Mesenchymal stem cell (in vitro differentiated cells and primary cell): ENCODE measurements around the gene DPM2.

Experiments used
- DNase-seq: peaks from one replicate; pipeline ENCODE4 v3.0.0-alpha.2; 2013
- H2AFZ ChIP-seq: one replicate; pipeline ENCODE4 v1.6.1; 2013; ENCODE audit warnings: low read depth, mild to moderate bottlenecking, control low read depth, inconsistent platforms, low read length, moderate library complexity
- H2AK5ac ChIP-seq: 2 replicates; pipeline ENCODE4 v1.6.1; 2013; ENCODE audit warnings: low read length, moderate library complexity, mild to moderate bottlenecking, inconsistent platforms; ENCODE audit not compliant: severe bottlenecking
- H2BK120ac ChIP-seq: one replicate; pipeline ENCODE4 v1.6.1; 2013; ENCODE audit warnings: low read depth, mild to moderate bottlenecking, inconsistent platforms, low read length, moderate library complexity
- H2BK12ac ChIP-seq, 2 experiments: one replicate each; pipeline ENCODE4 v1.6.1; 2013; ENCODE audit warnings: inconsistent platforms in 2 of 2, low read length in 2 of 2, mild to moderate bottlenecking in 2 of 2, moderate library complexity in 2 of 2, control low read depth in 1 of 2
- H2BK15ac ChIP-seq: one replicate; pipeline ENCODE4 v1.6.1; 2013; ENCODE audit warnings: mild to moderate bottlenecking, low read depth, inconsistent platforms; ENCODE audit not compliant: poor library complexity, severe bottlenecking
- H2BK5ac ChIP-seq: 2 replicates; pipeline ENCODE4 v1.6.1; 2013; ENCODE audit warnings: low read depth, mild to moderate bottlenecking, low read length, control low read depth, inconsistent platforms; ENCODE audit not compliant: poor library complexity, severe bottlenecking
- H3K14ac ChIP-seq, 2 experiments: one replicate each; pipeline ENCODE4 v1.6.1; 2013; ENCODE audit warnings: inconsistent platforms in 2 of 2, low read length in 2 of 2, control low read depth in 1 of 2, mild to moderate bottlenecking in 1 of 2, moderate library complexity in 1 of 2
- H3K18ac ChIP-seq, 2 experiments: one replicate each; pipeline ENCODE4 v1.6.1; 2013; ENCODE audit warnings: inconsistent platforms in 2 of 2, low read length in 2 of 2, control low read depth in 1 of 2, low read depth in 1 of 2, mild to moderate bottlenecking in 1 of 2
- H3K23ac ChIP-seq, 2 experiments: one replicate each; pipeline ENCODE4 v1.6.1; 2013; ENCODE audit warnings: inconsistent platforms in 2 of 2, low read length in 2 of 2, mild to moderate bottlenecking in 2 of 2, moderate library complexity in 2 of 2, control low read depth in 1 of 2
- H3K27ac ChIP-seq: 2 replicates; pipeline ENCODE4 v1.5.1; 2013; ENCODE audit warnings: mild to moderate bottlenecking, moderate library complexity, low read length, control low read depth, inconsistent platforms; ENCODE audit not compliant: poor library complexity, severe bottlenecking
- H3K27me3 ChIP-seq, 2 experiments: 2 replicates each; pipeline versions ENCODE4 v1.6.1 to v1.7.0; 2013; ENCODE audit warnings: low read length in 2 of 2, mild to moderate bottlenecking in 2 of 2, moderate library complexity in 2 of 2, control low read depth in 1 of 2, inconsistent platforms in 1 of 2; ENCODE audit not compliant: control insufficient read depth in 1 of 2, insufficient read depth in 1 of 2
- H3K36me3 ChIP-seq, 2 experiments: 2 replicates each; pipeline versions ENCODE4 v1.6.1 to v1.7.0; 2013; ENCODE audit warnings: low read length in 2 of 2, control low read depth in 1 of 2, inconsistent platforms in 1 of 2, low read depth in 1 of 2, mild to moderate bottlenecking in 1 of 2; ENCODE audit not compliant: insufficient read depth in 2 of 2, control insufficient read depth in 1 of 2
- H3K4ac ChIP-seq, 2 experiments: one replicate each; pipeline ENCODE4 v1.6.1; 2013; ENCODE audit warnings: inconsistent platforms in 2 of 2, low read length in 2 of 2, mild to moderate bottlenecking in 2 of 2, moderate library complexity in 2 of 2, control low read depth in 1 of 2, low read depth in 1 of 2
- H3K4me1 ChIP-seq: 2 replicates; pipeline ENCODE4 v1.6.1; 2013; ENCODE audit warnings: low read depth, low read length, control low read depth; ENCODE audit not compliant: control insufficient read depth, insufficient read depth
- H3K4me2 ChIP-seq: 2 replicates; pipeline ENCODE4 v1.6.1; 2013; ENCODE audit warnings: low read length, mild to moderate bottlenecking, inconsistent platforms; ENCODE audit not compliant: poor library complexity, severe bottlenecking
- H3K4me3 ChIP-seq, 2 experiments: 2 replicates each; pipeline versions ENCODE4 v1.5.1 to v1.7.0; 2013; ENCODE audit warnings: low read length in 2 of 2, mild to moderate bottlenecking in 2 of 2, control low read depth in 1 of 2, low read depth in 1 of 2; ENCODE audit not compliant: insufficient read depth in 1 of 2
- H3K79me1 ChIP-seq: replicated peaks from 2 replicates; pipeline ENCODE4 v1.6.1; 2013; ENCODE audit warnings: mild to moderate bottlenecking, control low read depth, low read length, inconsistent platforms; ENCODE audit not compliant: poor library complexity, severe bottlenecking
- H3K9ac ChIP-seq: 2 replicates; pipeline ENCODE4 v1.7.0; 2013; ENCODE audit warnings: mild to moderate bottlenecking, low read length, moderate library complexity
- H3K9me3 ChIP-seq: 2 replicates; pipeline ENCODE4 v1.7.0; 2013; ENCODE audit warnings: mild to moderate bottlenecking, low read length; ENCODE audit not compliant: control insufficient read depth
- H4K8ac ChIP-seq: one replicate; pipeline ENCODE4 v1.6.1; 2013; ENCODE audit warnings: inconsistent platforms, mild to moderate bottlenecking, low read length, moderate library complexity
- H4K91ac ChIP-seq: one replicate; pipeline ENCODE4 v1.6.1; 2013; ENCODE audit warnings: mild to moderate bottlenecking, low read length, inconsistent platforms
- WGBS: methylation state at CpG from one replicate; pipeline ENCODE4 v1.1.7; 2013; ENCODE audit warnings: mixed read lengths; 5-methylcytosine and 5-hydroxymethylcytosine counted together

The DPM2 gene

GRCh38 chr9:127953154-127953553 is 15.5 kb upstream of the DPM2 start:
- Histone ChIP-seq H3K27me3 (no peaks in the 10 kb centered on the region), H2BK120ac (no peak overlapping the region), H2AK5ac (no peak overlapping the region), H2BK15ac (no peak overlapping the region), H3K27ac (no peak overlapping the region), H2AFZ (no peak overlapping the region), H3K18ac (no peak overlapping the region), H3K36me3 (peaks cover 5 to 20% of the 10 kb centered on the region in 2 experiments), H4K8ac (no peak overlapping the region), H3K79me1 (peaks cover 30% of the 10 kb centered on the region), H2BK5ac (no peak overlapping the region), H3K4me1 (peaks cover 24% of the 10 kb centered on the region), H3K4me2 (no peak overlapping the region), H3K23ac (no peak overlapping the region), H3K9me3 (no peaks in the 10 kb centered on the region), H2BK12ac (no peak overlapping the region), H3K4me3 (no peak overlapping the region), H3K4ac (no peak overlapping the region), H3K9ac (no peak overlapping the region), H4K91ac (no peak overlapping the region), H3K14ac (no peak overlapping the region)
- no CpG with 5 or more reads among the region's 1 CpG for WGBS
- no peak for DNase-seq

GRCh38 chr9:127950513-127951289 is 13.0 kb upstream of the DPM2 start:
- no peaks in the 10 kb centered on the region for H3K27me3 ChIP-seq
- H2AK5ac ChIP-seq = no peak overlapping the region
- no peak overlapping the region for H4K8ac ChIP-seq
- no peak overlapping the region for H2BK15ac ChIP-seq
- H3K79me1 ChIP-seq = peaks cover 29% of the 10 kb centered on the region
- H3K18ac ChIP-seq = no peak overlapping the region
- H3K36me3 ChIP-seq = peaks cover 14 to 31% of the 10 kb centered on the region in 2 experiments
- H2AFZ ChIP-seq = no peak overlapping the region
- H3K4me1 ChIP-seq = peaks cover 23% of the 10 kb centered on the region
- no peak overlapping the region for H3K9ac ChIP-seq
- H3K27ac ChIP-seq = no peak overlapping the region
- H2BK5ac ChIP-seq = no peak overlapping the region
- H3K9me3 ChIP-seq = no peaks in the 10 kb centered on the region
- H2BK12ac ChIP-seq = no peak overlapping the region
- H3K4me2 ChIP-seq = no peak overlapping the region
- no peak overlapping the region for H4K91ac ChIP-seq
- no peak overlapping the region for H3K23ac ChIP-seq
- H2BK120ac ChIP-seq = no peak overlapping the region
- 94% methylated on average over 21 of the region's 21 CpGs for WGBS
- H3K4ac ChIP-seq = no peak overlapping the region
- H3K4me3 ChIP-seq = no peak overlapping the region
- no peak for DNase-seq
- H3K14ac ChIP-seq = no peak overlapping the region

GRCh38 chr9:127949827-127950512 is 12.3 kb upstream of the DPM2 start:
- H3K27me3 ChIP-seq = no peaks in the 10 kb centered on the region
- no peak overlapping the region for H3K18ac ChIP-seq
- no peak overlapping the region for H3K9ac ChIP-seq
- H3K79me1 ChIP-seq = peaks cover 28% of the 10 kb centered on the region
- no peak overlapping the region for H4K91ac ChIP-seq
- no peak overlapping the region for H3K14ac ChIP-seq
- H3K4me2 ChIP-seq = no peak overlapping the region
- H2BK120ac ChIP-seq = no peak overlapping the region
- DNase-seq = no peak
- no peak overlapping the region for H2AK5ac ChIP-seq
- no peak overlapping the region for H2AFZ ChIP-seq
- peaks cover 21 to 38% of the 10 kb centered on the region in 2 experiments for H3K36me3 ChIP-seq
- no peaks in the 10 kb centered on the region for H3K9me3 ChIP-seq
- H2BK15ac ChIP-seq = no peak overlapping the region
- no peak overlapping the region for H3K4ac ChIP-seq
- no peak overlapping the region for H4K8ac ChIP-seq
- 92% methylated on average over 17 of the region's 17 CpGs for WGBS
- no peak overlapping the region for H2BK5ac ChIP-seq
- H3K23ac ChIP-seq = no peak overlapping the region
- no peak overlapping the region for H3K27ac ChIP-seq
- no peak overlapping the region for H3K4me3 ChIP-seq
- no peak overlapping the region for H2BK12ac ChIP-seq
- H3K4me1 ChIP-seq = peaks cover 15% of the 10 kb centered on the region

- 91% methylated on average over 17 of the region's 17 CpGs for WGBS
- Histone ChIP-seq H3K4me3 (no peak overlapping the region), H2BK120ac (no peak overlapping the region), H3K9ac (no peak overlapping the region), H3K4ac (no peak overlapping the region), H3K4me1 (peaks cover 6% of the 10 kb centered on the region), H3K9me3 (no peaks in the 10 kb centered on the region), H3K27me3 (no peaks in the 10 kb centered on the region), H2BK5ac (no peak overlapping the region), H2AK5ac (no peak overlapping the region), H4K8ac (no peak overlapping the region), H2BK15ac (no peak overlapping the region), H3K79me1 (peaks cover 15% of the 10 kb centered on the region), H3K23ac (no peak overlapping the region), H3K14ac (no peak overlapping the region), H2BK12ac (no peak overlapping the region), H3K18ac (no peak overlapping the region), H4K91ac (no peak overlapping the region), H2AFZ (no peak overlapping the region), H3K27ac (no peak overlapping the region), H3K36me3 (peaks cover 36 to 53% of the 10 kb centered on the region in 2 experiments), H3K4me2 (no peak overlapping the region)
- DNase-seq = no peak
These were observed 10.4 kb upstream of the DPM2 start for GRCh38 chr9:127947841-127948710.
